AG09319 (cell line): ENCODE results near the gene KCNG4.

Source experiments
- DNase-seq: peaks from one replicate; pipeline ENCODE4 v3.0.0-alpha.2; 2010; ENCODE audit warnings: low read depth; ENCODE audit errors: extremely low read depth
- CTCF ChIP-seq: IDR thresholded peaks from 2 replicates; pipeline ENCODE4 v1.5.1; 2011; ENCODE audit warnings: low read depth, mild to moderate bottlenecking, inconsistent platforms, low read length, moderate library complexity

KCNG4 gene

GRCh38 chr16:84266451-84266850 is 26.6 kb upstream of the KCNG4 start:
- DNase-seq, result peak; percentile 3
- TF ChIP-seq CTCF, result no peak

GRCh38 chr16:84262939-84263338 is 23.1 kb upstream of the KCNG4 start:
- no peak for TF ChIP-seq CTCF
- no peak for DNase-seq

GRCh38 chr16:84262031-84262430 is 22.2 kb upstream of the KCNG4 start:
- DNase-seq, result no peak
- TF ChIP-seq CTCF, result no peak

- no peak for DNase-seq
- TF ChIP-seq CTCF, result no peak
Measured at GRCh38 chr16:84260766-84261554, 21.1 kb upstream of the KCNG4 start.

GRCh38 chr16:84259691-84260090 is 19.9 kb upstream of the KCNG4 start:
- no peak for DNase-seq
- TF ChIP-seq CTCF, result no peak

GRCh38 chr16:84258266-84258665 is 18.5 kb upstream of the KCNG4 start:
- no peak for TF ChIP-seq CTCF
- no peak for DNase-seq

- no peak for DNase-seq
- no peak for TF ChIP-seq CTCF
Measured at GRCh38 chr16:84255050-84255810, 15.4 kb upstream of the KCNG4 start.
